ENCODE data around the gene POTEE.
"Not testable (repeated sequence)": the region's sequence is repeated elsewhere in the genome, so short reads cannot be mapped to it uniquely, and the experiment has no call there.

Gene POTEE

DNA sequence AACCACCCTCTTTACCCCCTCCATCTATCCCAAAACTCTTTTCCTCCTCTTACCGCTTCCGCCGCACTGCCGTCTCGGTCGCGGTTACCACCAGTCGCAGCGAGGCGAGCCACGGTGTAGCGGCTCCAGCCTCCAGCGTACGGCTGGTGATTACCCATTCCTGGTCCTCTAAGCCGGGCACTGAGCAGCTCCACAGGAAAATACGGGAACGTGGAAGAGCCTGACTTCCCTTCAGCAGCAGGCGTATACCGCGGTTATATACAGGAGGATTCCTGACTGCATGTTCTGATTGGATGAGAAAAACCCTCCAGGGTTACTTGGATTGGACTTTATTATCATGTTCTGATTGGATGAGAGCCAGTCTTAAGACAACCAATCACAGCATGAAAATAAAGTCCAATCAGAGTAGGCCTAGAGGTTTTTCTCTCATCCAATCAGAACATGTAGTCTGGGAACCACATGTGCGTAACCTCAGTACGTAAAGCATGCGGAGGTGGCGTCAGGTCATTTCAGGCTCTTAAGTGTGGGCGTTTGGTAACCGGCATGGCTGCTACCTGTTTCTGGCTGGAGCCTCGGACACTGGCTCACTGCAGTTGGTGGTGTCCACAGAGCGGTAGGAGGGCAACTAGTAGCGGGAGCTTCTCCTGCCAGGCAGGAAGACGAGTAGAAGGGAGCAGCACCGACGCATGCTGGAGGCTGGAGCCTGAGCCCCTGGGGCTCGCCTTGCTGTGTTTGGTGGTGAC, at the start of gene POTEE:
Gene POTEE (plus strand): TSS at position 507 of the 743 bp plus-strand sequence. CDS start 8,867 bp downstream, outside the sequence.
- H3K9me3 ChIP-seq (ENCODE audit: low read length); H3K27me3 ChIP-seq (ENCODE audit: insufficient read depth, low read length); H3K36me3 ChIP-seq (ENCODE audit: insufficient read depth, low read length); H3K4me1 ChIP-seq (ENCODE audit: insufficient read depth, low read length); H2AFZ ChIP-seq (ENCODE audit: low read depth, low read length): not testable (repeated sequence)
- H3K4me3 ChIP-seq (ENCODE audit: low read length): peak within 1 kb of the TSS; percentile 67

DNA sequence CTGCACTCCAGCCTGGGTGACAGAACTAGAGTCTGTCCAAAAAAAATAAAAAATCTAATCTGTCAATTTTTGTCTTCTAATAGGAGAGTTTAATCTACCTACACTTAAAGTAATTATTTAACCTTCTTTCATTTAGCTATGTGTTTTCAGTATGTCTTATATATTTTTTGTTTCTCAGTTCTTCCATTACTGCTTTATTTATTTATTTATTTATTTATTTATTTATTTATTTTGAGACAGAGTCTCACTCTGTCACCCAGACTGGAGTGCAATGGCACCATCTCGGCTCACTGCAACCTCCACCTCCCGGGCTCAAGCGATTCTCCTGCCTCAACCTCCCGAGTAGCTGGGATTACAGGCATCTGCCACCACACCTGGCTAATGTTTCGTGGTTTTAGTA, 43.8 kb upstream of the POTEE start:
- not testable (repeated sequence) for H3K4me1 ChIP-seq (ENCODE audit: insufficient read depth, low read length); H3K36me3 ChIP-seq (ENCODE audit: insufficient read depth, low read length); H3K27me3 ChIP-seq (ENCODE audit: insufficient read depth, low read length); H3K4me3 ChIP-seq (ENCODE audit: low read length); H2AFZ ChIP-seq (ENCODE audit: low read depth, low read length); H3K9me3 ChIP-seq (ENCODE audit: low read length)

DNA sequence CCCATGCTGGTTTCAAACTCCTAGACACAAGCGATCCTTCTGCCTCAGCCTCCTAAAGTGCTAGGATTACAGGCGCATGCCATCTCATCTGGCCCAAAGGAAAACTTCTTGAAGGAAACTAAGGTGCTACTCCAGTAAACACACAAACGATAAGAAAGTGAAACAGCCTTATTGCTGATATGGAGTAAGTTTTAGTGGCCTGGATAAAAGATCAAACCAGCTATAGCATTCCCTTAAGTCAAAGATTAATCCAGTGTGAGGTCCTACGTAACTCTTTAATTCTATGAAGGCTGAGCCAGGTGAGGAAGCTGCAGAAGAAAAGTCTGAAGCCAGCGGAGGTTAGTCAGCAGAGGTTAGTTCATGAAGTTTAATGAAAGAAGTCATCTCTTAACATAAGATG, 40.8 kb upstream of the POTEE start:
- Histone ChIP-seq H2AFZ (ENCODE audit: low read depth, low read length) (no peak overlapping the region), H3K4me1 (ENCODE audit: insufficient read depth, low read length) (no peaks in the 10 kb centered on the region), H3K9me3 (ENCODE audit: low read length) (no peaks in the 10 kb centered on the region), H3K27me3 (ENCODE audit: insufficient read depth, low read length) (no peaks in the 10 kb centered on the region), H3K4me3 (ENCODE audit: low read length) (no peak overlapping the region), H3K36me3 (ENCODE audit: insufficient read depth, low read length) (no peaks in the 10 kb centered on the region)

DNA sequence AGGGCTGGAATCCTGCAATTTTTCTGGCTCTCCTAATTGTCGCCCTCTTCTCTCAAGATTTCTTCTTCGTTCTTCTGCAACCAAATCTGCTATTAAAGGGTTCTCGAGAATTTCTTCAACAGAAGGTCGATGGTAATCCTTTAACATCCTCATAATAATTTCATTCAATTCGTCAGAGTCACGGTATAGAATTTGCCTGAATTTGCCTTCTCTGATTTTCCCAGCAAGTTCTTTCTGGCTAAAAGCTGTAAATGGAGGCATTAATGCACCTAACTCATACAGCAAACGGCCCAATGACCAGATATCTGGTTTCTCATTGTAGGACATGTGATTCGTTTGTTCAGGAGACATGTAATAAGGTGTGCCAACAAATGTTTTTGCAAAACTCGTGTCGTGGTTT, 31.3 kb upstream of the POTEE start:
- not testable (repeated sequence) for H2AFZ ChIP-seq (ENCODE audit: low read depth, low read length); H3K4me3 ChIP-seq (ENCODE audit: low read length); H3K4me1 ChIP-seq (ENCODE audit: insufficient read depth, low read length); H3K9me3 ChIP-seq (ENCODE audit: low read length); H3K36me3 ChIP-seq (ENCODE audit: insufficient read depth, low read length); H3K27me3 ChIP-seq (ENCODE audit: insufficient read depth, low read length)

DNA sequence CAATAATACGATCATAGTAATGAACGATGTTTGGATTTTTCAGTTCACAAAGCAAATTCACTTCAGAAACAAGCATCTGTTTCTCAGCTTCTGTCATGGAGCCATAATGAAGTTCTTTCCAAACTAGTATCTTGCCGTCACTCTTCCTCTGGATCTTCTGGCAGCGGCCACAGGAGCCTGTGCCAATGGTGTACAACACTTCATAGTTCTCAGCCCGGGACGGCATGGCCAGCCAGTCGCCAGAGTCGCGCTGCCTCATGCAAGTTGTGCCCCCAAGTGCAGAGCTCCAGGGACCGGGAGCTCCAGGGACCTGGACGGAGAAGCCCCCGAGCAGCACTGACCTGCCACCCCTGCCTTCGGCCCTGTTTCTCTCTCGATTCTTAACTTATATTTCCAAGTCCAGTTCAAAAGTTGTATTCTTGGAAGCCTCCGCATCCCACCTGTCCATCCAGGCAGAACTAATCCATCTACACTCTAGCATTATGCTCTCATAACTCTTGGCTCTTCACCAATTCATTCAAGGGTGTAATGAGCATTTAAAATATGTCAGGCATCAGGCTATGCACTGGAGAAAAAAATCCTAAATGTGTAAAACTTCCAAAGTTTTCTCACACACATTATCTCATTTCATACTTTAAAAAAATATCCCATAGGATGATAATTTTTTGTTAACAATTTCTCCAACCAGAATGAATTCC, 30.5 kb upstream of the POTEE start:
- H3K36me3 ChIP-seq (ENCODE audit: insufficient read depth, low read length); H3K4me1 ChIP-seq (ENCODE audit: insufficient read depth, low read length); H3K4me3 ChIP-seq (ENCODE audit: low read length); H3K9me3 ChIP-seq (ENCODE audit: low read length); H3K27me3 ChIP-seq (ENCODE audit: insufficient read depth, low read length); H2AFZ ChIP-seq (ENCODE audit: low read depth, low read length): not testable (repeated sequence)

DNA sequence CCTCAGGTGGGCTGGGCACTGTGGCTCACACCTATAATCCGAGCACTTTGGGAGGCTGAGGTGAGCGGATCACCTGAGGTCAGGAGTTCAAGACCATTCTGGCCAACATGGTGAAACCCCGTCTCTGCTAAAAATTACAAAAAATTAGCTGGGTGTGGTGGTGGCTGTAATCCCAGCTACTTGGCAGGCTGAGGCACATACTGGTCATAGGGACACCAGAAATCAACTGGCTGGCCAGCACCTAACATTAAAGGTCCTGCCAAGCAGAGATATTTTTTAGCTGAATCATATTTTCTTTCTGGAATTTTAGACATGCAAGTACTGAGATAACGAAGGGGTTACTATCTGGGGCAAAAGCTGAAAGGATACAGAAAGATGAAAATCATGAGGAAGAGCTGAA, 27.9 kb upstream of the POTEE start:
- H3K4me1 ChIP-seq (ENCODE audit: insufficient read depth, low read length); H3K9me3 ChIP-seq (ENCODE audit: low read length); H3K27me3 ChIP-seq (ENCODE audit: insufficient read depth, low read length); H3K4me3 ChIP-seq (ENCODE audit: low read length); H2AFZ ChIP-seq (ENCODE audit: low read depth, low read length); H3K36me3 ChIP-seq (ENCODE audit: insufficient read depth, low read length): not testable (repeated sequence)

DNA sequence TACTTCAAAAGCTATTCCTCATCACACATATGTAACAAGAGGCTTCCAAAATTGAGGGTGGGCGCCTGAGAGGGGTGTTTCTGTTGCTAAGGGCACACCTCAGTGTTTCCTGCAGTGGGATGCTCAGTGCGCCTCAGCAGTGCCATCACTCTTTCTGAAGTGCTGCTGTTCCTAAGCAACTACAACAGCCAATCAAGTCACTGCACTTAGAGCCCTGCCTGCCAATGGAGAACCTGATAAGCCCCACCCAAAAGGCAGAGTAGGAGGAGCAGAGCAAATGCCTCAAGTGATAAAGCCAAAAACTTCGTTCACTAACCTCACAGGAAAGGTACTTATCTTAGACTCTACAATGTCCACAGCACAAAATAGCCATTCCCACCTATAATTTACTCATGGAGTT, 15.9 kb upstream of the POTEE start:
- H3K27me3 ChIP-seq (ENCODE audit: insufficient read depth, low read length); H3K9me3 ChIP-seq (ENCODE audit: low read length); H3K4me1 ChIP-seq (ENCODE audit: insufficient read depth, low read length); H2AFZ ChIP-seq (ENCODE audit: low read depth, low read length); H3K4me3 ChIP-seq (ENCODE audit: low read length): not testable (repeated sequence)
- H3K36me3 ChIP-seq (ENCODE audit: insufficient read depth, low read length): peaks cover 11% of the 10 kb centered on the region

DNA sequence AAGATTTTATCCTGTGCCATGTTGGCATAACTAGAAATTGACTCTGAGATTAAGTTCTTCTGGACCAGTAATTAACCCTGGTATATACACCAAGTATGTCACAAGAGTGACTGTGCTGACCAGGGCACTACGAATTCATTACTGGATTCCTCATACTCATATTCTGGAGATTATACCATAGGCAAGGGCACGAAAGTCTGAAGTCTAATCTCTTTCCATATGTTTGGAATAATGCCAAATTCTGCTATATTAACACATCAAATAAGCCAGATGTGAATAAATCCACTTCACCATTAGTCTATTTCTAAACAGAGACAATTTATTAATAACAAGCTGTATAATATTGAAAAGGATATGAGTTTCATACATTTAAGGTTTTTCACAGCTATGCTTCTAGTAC, 13.2 kb upstream of the POTEE start:
- not testable (repeated sequence) for H3K9me3 ChIP-seq (ENCODE audit: low read length); H3K36me3 ChIP-seq (ENCODE audit: insufficient read depth, low read length); H3K4me3 ChIP-seq (ENCODE audit: low read length); H3K27me3 ChIP-seq (ENCODE audit: insufficient read depth, low read length); H3K4me1 ChIP-seq (ENCODE audit: insufficient read depth, low read length); H2AFZ ChIP-seq (ENCODE audit: low read depth, low read length)

DNA sequence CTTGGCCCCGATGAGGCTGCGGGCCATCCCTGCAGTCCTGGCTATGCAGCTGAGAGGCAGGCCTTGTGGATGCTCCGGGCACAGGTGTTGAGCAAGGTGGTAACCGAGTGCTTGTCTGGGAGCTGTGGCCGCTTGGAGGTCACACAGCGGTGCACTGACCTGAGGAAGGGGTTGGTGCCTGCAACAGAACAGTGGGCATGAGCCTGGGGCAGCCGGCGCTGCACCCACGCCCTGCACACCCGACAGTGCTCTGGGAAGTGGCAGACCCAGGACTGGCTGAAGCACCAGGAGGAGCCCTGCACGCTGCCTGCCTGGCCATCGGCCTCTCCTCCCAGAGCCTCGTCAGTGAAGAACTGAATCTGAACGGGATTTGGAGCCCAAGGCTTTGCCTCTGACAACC, 8.2 kb upstream of the POTEE start:
- Histone ChIP-seq H2AFZ (ENCODE audit: low read depth, low read length) (no peak overlapping the region), H3K36me3 (ENCODE audit: insufficient read depth, low read length) (no peaks in the 10 kb centered on the region), H3K9me3 (ENCODE audit: low read length) (no peaks in the 10 kb centered on the region), H3K27me3 (ENCODE audit: insufficient read depth, low read length) (no peaks in the 10 kb centered on the region), H3K4me1 (ENCODE audit: insufficient read depth, low read length) (no peaks in the 10 kb centered on the region), H3K4me3 (ENCODE audit: low read length) (no peak overlapping the region)

DNA sequence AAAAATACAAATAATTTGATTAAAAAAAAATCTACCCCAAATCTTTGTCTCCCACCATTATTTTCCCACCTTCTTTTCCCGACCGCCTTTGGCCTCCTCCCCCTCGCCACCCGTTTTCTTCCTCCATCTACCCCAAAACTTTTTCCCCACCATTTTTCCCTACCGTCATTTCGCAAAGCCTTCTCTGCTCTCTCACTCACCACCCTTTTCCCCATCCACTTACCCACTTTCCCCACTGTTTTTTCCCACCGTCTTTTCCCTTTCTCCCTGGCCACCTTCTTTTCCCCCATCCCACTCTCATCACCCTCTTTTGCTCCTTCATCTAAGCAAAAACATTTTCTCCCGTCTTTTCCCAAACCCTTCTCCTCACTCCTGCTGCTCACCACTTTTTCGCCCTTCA, 1.5 kb upstream of the POTEE start:
- not testable (repeated sequence) for H3K9me3 ChIP-seq (ENCODE audit: low read length); H2AFZ ChIP-seq (ENCODE audit: low read depth, low read length); H3K36me3 ChIP-seq (ENCODE audit: insufficient read depth, low read length); H3K4me1 ChIP-seq (ENCODE audit: insufficient read depth, low read length); H3K27me3 ChIP-seq (ENCODE audit: insufficient read depth, low read length)
- peak overlapping the region; percentile 47 for H3K4me3 ChIP-seq (ENCODE audit: low read length)

DNA sequence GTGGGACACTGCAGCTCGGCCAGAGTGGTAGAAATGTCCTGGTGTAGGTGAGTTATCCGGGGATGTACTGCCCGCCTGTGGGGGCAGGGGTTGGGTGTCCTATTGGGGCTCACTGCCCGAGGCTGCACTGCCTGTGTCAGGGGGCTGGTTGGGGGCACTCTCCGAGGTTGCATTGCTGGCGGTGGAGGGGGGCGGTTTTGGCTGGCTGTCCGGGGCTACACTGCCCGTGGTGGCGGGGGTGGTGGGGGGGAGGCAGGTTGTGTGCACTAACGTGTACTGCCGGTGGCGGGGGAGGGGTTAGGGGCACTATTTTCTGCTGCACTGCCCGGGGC, 403 bp downstream of the POTEE start:
- not testable (repeated sequence) for H3K36me3 ChIP-seq (ENCODE audit: insufficient read depth, low read length); H3K4me1 ChIP-seq (ENCODE audit: insufficient read depth, low read length); H3K27me3 ChIP-seq (ENCODE audit: insufficient read depth, low read length); H2AFZ ChIP-seq (ENCODE audit: low read depth, low read length); H3K9me3 ChIP-seq (ENCODE audit: low read length)
- H3K4me3 ChIP-seq (ENCODE audit: low read length): peak overlapping the region; percentile 67

DNA sequence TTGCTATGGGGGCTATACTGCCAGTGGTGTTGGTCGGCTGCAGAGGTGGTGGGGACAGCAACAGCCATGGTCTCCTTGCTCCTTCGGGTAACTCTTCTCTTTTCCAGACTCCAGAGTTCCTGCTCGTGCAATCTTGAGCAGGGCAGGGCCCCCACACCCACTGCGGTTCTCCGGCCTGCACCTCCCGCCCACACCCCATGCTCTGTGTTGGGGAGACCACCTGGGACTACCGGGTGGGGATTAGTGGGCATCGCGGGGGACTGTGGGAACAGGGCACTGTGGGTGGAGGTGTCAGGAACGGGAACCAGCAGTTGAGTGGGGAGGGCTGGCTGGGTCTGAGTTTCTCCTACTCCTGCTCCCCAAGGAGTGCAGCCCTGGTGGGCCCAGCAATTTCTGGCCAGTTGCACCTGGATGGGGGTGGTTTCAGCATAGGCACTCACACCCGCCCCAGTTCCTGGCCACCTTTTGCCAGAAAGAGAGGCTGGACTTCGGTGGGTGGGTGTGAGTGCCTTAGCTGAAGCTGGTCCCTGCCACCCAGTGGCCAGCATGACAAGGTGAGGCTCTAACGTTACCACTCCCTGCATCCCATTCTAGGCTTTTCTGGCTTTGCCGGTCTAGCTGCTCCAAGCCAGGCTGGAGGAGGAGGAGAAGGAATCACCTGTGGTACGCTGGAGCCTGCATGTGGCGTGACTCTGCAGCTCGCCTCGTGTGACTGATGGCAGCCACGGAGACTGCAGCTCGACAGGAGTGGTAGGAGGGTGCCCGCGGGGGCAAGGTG, 1.3 kb downstream of the POTEE start:
- not testable (repeated sequence) for H3K4me1 ChIP-seq (ENCODE audit: insufficient read depth, low read length); H3K36me3 ChIP-seq (ENCODE audit: insufficient read depth, low read length); H2AFZ ChIP-seq (ENCODE audit: low read depth, low read length); H3K9me3 ChIP-seq (ENCODE audit: low read length); H3K27me3 ChIP-seq (ENCODE audit: insufficient read depth, low read length)
- peak overlapping the region; percentile 67 for H3K4me3 ChIP-seq (ENCODE audit: low read length)

DNA sequence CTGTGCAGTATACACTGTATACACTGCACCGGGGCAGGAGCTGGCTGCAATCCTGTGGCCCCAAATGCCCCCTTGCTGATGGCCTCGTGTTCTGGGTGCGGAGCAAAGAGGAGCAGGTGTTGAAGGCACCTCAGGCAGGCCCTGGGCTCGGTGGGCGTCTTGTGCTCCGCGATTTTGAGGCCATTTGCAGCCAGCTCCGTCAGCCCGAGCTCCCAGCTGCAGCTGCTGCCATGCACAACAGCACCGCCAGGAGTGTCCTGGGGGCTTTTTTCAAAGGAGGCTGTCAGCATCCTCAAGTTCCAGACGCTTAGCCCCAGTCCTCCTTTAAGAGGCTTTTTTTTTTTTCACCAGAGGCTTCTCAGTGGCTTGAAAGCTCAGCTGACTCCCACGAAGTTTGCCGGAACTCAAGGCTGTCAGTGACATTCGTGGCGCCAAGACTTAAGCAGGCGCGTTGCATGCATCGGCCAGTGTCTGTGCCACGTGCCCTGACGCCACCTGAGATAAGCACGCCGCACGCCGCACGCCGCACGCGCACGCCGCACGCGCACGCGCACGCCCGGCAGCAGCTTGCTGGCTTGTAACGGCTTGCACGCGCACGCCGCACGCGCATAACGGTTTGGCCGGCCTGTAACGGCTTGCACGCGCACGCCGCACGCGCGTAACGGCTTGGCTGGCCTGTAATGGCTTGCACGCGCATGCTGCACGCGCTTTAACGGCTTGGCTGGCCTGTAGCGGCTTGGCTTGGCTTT, 8.1 kb downstream of the POTEE start:
- not testable (repeated sequence) for H3K27me3 ChIP-seq (ENCODE audit: insufficient read depth, low read length); H3K4me3 ChIP-seq (ENCODE audit: low read length); H2AFZ ChIP-seq (ENCODE audit: low read depth, low read length); H3K4me1 ChIP-seq (ENCODE audit: insufficient read depth, low read length); H3K36me3 ChIP-seq (ENCODE audit: insufficient read depth, low read length); H3K9me3 ChIP-seq (ENCODE audit: low read length)
